WTC11 (cell line): ENCODE results near the gene RPA3.

Source experiments
- ATF3 ChIP-seq: sonication (generic); formaldehyde crosslinking; conservative IDR thresholded peaks from 2 replicates; pipeline ENCODE4 v1.8.1; 2022; ENCODE audit warnings: mild to moderate bottlenecking, missing genetic modification reagents
- ATF6 ChIP-seq: sonication (generic); formaldehyde crosslinking; IDR thresholded peaks from 2 replicates; pipeline ENCODE4 v1.8.1; 2023; ENCODE audit warnings: mild to moderate bottlenecking, missing genetic modification reagents
- HMGXB4 ChIP-seq: sonication (generic); formaldehyde crosslinking; IDR thresholded peaks from 2 replicates; pipeline ENCODE4 v1.8.1; 2023; ENCODE audit warnings: mild to moderate bottlenecking, moderate library complexity, missing genetic modification reagents
- MAX ChIP-seq: sonication (generic); formaldehyde crosslinking; IDR thresholded peaks from 2 replicates; pipeline ENCODE4 v1.8.0; 2022; ENCODE audit warnings: mild to moderate bottlenecking, missing genetic modification reagents
- MXD4 ChIP-seq: fragments of 250-450 bp; sonication (Bioruptor Pico); IDR thresholded peaks from 2 replicates; pipeline ENCODE4 v1.8.0; 2021; ENCODE audit warnings: mild to moderate bottlenecking, moderate library complexity, borderline replicate concordance
- USF1 ChIP-seq: sonication (generic); formaldehyde crosslinking; IDR thresholded peaks from 2 replicates; pipeline ENCODE4 v1.8.0; 2022; ENCODE audit warnings: mild to moderate bottlenecking, missing genetic modification reagents

- TF ChIP-seq ATF6 (CRISPR knock-in tag) = no peak
- TF ChIP-seq USF1 (CRISPR knock-in tag) = no peak
- no peak for TF ChIP-seq MXD4 (CRISPR knock-in tag)
- no peak for TF ChIP-seq HMGXB4 (CRISPR knock-in tag)
- no peak for TF ChIP-seq MAX
- no peak for TF ChIP-seq ATF3 (CRISPR knock-in tag)
Measured at GRCh38 chr7:7745966-7746365, 27.6 kb upstream of the RPA3 start.
